Neural progenitor cell (in vitro differentiated cells): ENCODE results near the gene ACP3. TPM values are rescaled to one million over a fixed set of nuclear protein-coding genes. Genes with fewer than 3 reads are reported as not detected.

Experiments
- DNase-seq: peaks from one replicate; pipeline ENCODE4 v3.0.0-alpha.2; 2016; ENCODE audit warnings: low spot score
- H2AFZ ChIP-seq: fragments of 200-600 bp; sonication (generic); replicated peaks from 2 replicates; pipeline ENCODE4 v1.6.1; 2016; ENCODE audit warnings: antibody characterized with exemption
- H3F3A ChIP-seq: fragments of 200-600 bp; sonication (generic); 2 replicates; pipeline ENCODE4 v1.6.1; 2016; ENCODE audit warnings: antibody characterized with exemption, low read depth
- H3K27ac ChIP-seq: fragments of 200-600 bp; sonication (generic); 2 replicates; pipeline ENCODE4 v1.5.1; 2016; ENCODE audit warnings: mild to moderate bottlenecking
- H3K27me3 ChIP-seq: fragments of 200-600 bp; sonication (generic); 2 replicates; pipeline ENCODE4 v1.6.1; 2016; ENCODE audit warnings: mild to moderate bottlenecking, moderate library complexity
- H3K36me3 ChIP-seq: fragments of 200-600 bp; sonication (generic); 2 replicates; pipeline ENCODE4 v1.5.1; 2016
- H3K4me1 ChIP-seq: fragments of 200-600 bp; sonication (generic); 2 replicates; pipeline ENCODE4 v1.6.1; 2016; ENCODE audit warnings: mixed run types
- H3K4me2 ChIP-seq: fragments of 200-600 bp; sonication (generic); 2 replicates; pipeline ENCODE4 v1.6.1; 2016
- H3K4me3 ChIP-seq: fragments of 200-600 bp; sonication (generic); 2 replicates; pipeline ENCODE4 v1.5.1; 2016
- H3K79me2 ChIP-seq: fragments of 200-600 bp; sonication (generic); 2 replicates; pipeline ENCODE4 v1.6.1; 2016; ENCODE audit warnings: low read depth
- H3K9ac ChIP-seq: fragments of 200-600 bp; sonication (generic); 2 replicates; pipeline ENCODE4 v1.6.1; 2016
- H3K9me3 ChIP-seq: fragments of 200-600 bp; sonication (generic); 2 replicates; pipeline ENCODE4 v1.5.1; 2016; ENCODE audit warnings: low read depth
- H4K20me1 ChIP-seq: fragments of 200-600 bp; sonication (generic); 2 replicates; pipeline ENCODE4 v1.6.1; 2016; ENCODE audit warnings: low read depth
- H3K27ac Mint-ChIP-seq: 3 replicates; pipeline ENCODE4 v1.8.0; 2021; ENCODE audit warnings: mixed read lengths
- H3K27me3 Mint-ChIP-seq: 2 replicates; pipeline ENCODE4 v1.8.0; 2022; ENCODE audit warnings: low read depth, mild to moderate bottlenecking, inconsistent platforms, moderate library complexity, mixed read lengths; ENCODE audit not compliant: insufficient read depth
- H3K36me3 Mint-ChIP-seq: 3 replicates; pipeline ENCODE4 v1.8.0; 2021; ENCODE audit warnings: mixed read lengths
- H3K4me1 Mint-ChIP-seq: 3 replicates; pipeline ENCODE4 v1.8.0; 2021; ENCODE audit warnings: mixed read lengths
- H3K4me3 Mint-ChIP-seq: 3 replicates; pipeline ENCODE4 v1.8.0; 2021; ENCODE audit warnings: mild to moderate bottlenecking, moderate library complexity, mixed read lengths
- H3K9me3 Mint-ChIP-seq: 3 replicates; pipeline ENCODE4 v1.8.0; 2020; ENCODE audit warnings: mixed read lengths
- CTCF ChIP-seq: fragments of 200-600 bp; sonication (generic); IDR thresholded peaks from 2 replicates; pipeline ENCODE4 v1.5.1; 2017; ENCODE audit warnings: antibody characterized with exemption, mild to moderate bottlenecking
- EZH2 ChIP-seq: fragments of 200-600 bp; sonication (generic); IDR thresholded peaks from 2 replicates; pipeline ENCODE4 v1.6.1; 2017; ENCODE audit warnings: antibody characterized with exemption, mild to moderate bottlenecking, moderate library complexity
- EZH2phosphoT487 ChIP-seq: fragments of 200-600 bp; sonication (generic); IDR thresholded peaks from 2 replicates; pipeline ENCODE4 v1.6.1; 2017; ENCODE audit warnings: antibody characterized with exemption
- total RNA-seq: library from RNA; depleted of rRNA; stranded (reverse); fragments of >200 nt; gene quantifications from 2 replicates; pipeline ENCODE4 v1.2.3, GENCODE V29; 2015; ENCODE audit warnings: low replicate concordance

Gene ACP3
- total RNA-seq, 1 donor from 2014 or later = not detected

- Histone ChIP-seq H3K79me2 (no peaks in the 10 kb centered on the region), H3K36me3 (no peaks in the 10 kb centered on the region), H3K4me1 (no peaks in the 10 kb centered on the region), H3K27ac (no peak overlapping the region), H2AFZ (no peak overlapping the region), H3K4me3 (no peak overlapping the region), H3K9me3 (no peaks in the 10 kb centered on the region), H3K27me3 (no peaks in the 10 kb centered on the region), H3F3A (no peaks in the 10 kb centered on the region), H3K4me2 (no peak overlapping the region), H3K9ac (no peak overlapping the region), H4K20me1 (no peaks in the 10 kb centered on the region)
- no peak overlapping the region for H3K27ac Mint-ChIP-seq
- H3K36me3 Mint-ChIP-seq = no peaks in the 10 kb centered on the region
- no peak overlapping the region for H3K4me3 Mint-ChIP-seq
- no peaks in the 10 kb centered on the region for H3K4me1 Mint-ChIP-seq
- no peak for DNase-seq
- TF ChIP-seq EZH2phosphoT487 = no peak
- TF ChIP-seq EZH2 = no peak
- no peak for TF ChIP-seq CTCF
- no peaks in the 10 kb centered on the region for H3K9me3 Mint-ChIP-seq
- H3K27me3 Mint-ChIP-seq = no peaks in the 10 kb centered on the region
Measured at GRCh38 chr3:132325634-132326033, 8.4 kb downstream of the ACP3 start.

- no peak for DNase-seq
- Histone ChIP-seq H3K27me3 (no peaks in the 10 kb centered on the region), H3K36me3 (no peaks in the 10 kb centered on the region), H4K20me1 (no peaks in the 10 kb centered on the region), H3K4me3 (no peak overlapping the region), H3K9me3 (no peaks in the 10 kb centered on the region), H3K27ac (no peak overlapping the region), H3K4me1 (no peaks in the 10 kb centered on the region), H3K79me2 (no peaks in the 10 kb centered on the region), H2AFZ (no peak overlapping the region), H3K4me2 (no peak overlapping the region), H3F3A (no peaks in the 10 kb centered on the region), H3K9ac (no peak overlapping the region)
- no peaks in the 10 kb centered on the region for H3K27me3 Mint-ChIP-seq
- TF ChIP-seq EZH2 (no peak), EZH2phosphoT487 (no peak), CTCF (no peak)
- H3K36me3 Mint-ChIP-seq = no peaks in the 10 kb centered on the region
- H3K9me3 Mint-ChIP-seq = no peaks in the 10 kb centered on the region
- H3K27ac Mint-ChIP-seq = no peak overlapping the region
- no peak overlapping the region for H3K4me3 Mint-ChIP-seq
- H3K4me1 Mint-ChIP-seq = no peaks in the 10 kb centered on the region
Measured at GRCh38 chr3:132326251-132326650, 9.0 kb downstream of the ACP3 start.

- no peak overlapping the region for H3K4me2 ChIP-seq
- H3K9me3 ChIP-seq = no peaks in the 10 kb centered on the region
- H3K4me3 ChIP-seq = no peak overlapping the region
- Mint-ChIP-seq H3K36me3 (no peaks in the 10 kb centered on the region), H3K4me1 (no peaks in the 10 kb centered on the region), H3K9me3 (no peaks in the 10 kb centered on the region), H3K27ac (no peak overlapping the region), H3K4me3 (no peak overlapping the region), H3K27me3 (peaks cover 2% of the 10 kb centered on the region)
- TF ChIP-seq EZH2phosphoT487 (no peak), CTCF (no peak), EZH2 (no peak)
- H3K4me1 ChIP-seq = no peaks in the 10 kb centered on the region
- no peaks in the 10 kb centered on the region for H3K27me3 ChIP-seq
- no peaks in the 10 kb centered on the region for H3F3A ChIP-seq
- H3K36me3 ChIP-seq = no peaks in the 10 kb centered on the region
- DNase-seq = no peak
- H2AFZ ChIP-seq = no peak overlapping the region
- no peaks in the 10 kb centered on the region for H3K79me2 ChIP-seq
- no peak overlapping the region for H3K27ac ChIP-seq
- H4K20me1 ChIP-seq = no peaks in the 10 kb centered on the region
- no peak overlapping the region for H3K9ac ChIP-seq
Measured at GRCh38 chr3:132332082-132332481, 14.9 kb downstream of the ACP3 start.

DNA sequence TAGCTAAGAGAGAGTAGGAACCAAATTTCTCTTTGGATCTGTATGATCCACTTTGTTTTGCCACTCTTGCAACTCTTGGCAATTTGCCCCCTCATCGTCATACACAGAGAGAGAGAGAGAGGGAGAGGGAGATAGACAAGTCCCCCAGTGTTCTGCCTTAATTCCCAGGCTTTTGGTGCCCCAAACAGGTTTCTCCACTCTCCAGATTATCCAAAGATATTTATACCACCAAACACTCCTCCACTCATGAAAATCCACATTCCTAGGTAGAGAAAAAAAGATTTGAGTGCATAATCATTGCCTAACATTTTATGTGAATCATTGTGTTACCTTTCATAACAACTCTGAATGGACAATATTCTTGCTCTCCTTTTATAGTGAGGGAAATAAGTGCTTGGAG lies 15.3 kb downstream of the ACP3 start:
- Histone ChIP-seq H4K20me1 (no peaks in the 10 kb centered on the region), H3K9me3 (no peaks in the 10 kb centered on the region), H3K4me3 (no peak overlapping the region), H3K27me3 (no peaks in the 10 kb centered on the region), H2AFZ (no peak overlapping the region), H3K4me2 (no peak overlapping the region), H3K79me2 (no peaks in the 10 kb centered on the region), H3K9ac (no peak overlapping the region), H3K27ac (no peak overlapping the region), H3F3A (no peaks in the 10 kb centered on the region), H3K4me1 (no peaks in the 10 kb centered on the region), H3K36me3 (no peaks in the 10 kb centered on the region)
- H3K4me3 Mint-ChIP-seq = no peak overlapping the region
- H3K27ac Mint-ChIP-seq = no peak overlapping the region
- TF ChIP-seq EZH2 (no peak), CTCF (no peak), EZH2phosphoT487 (no peak)
- peaks cover 2% of the 10 kb centered on the region for H3K27me3 Mint-ChIP-seq
- no peaks in the 10 kb centered on the region for H3K36me3 Mint-ChIP-seq
- no peaks in the 10 kb centered on the region for H3K9me3 Mint-ChIP-seq
- DNase-seq = no peak
- H3K4me1 Mint-ChIP-seq = no peaks in the 10 kb centered on the region
